GM23338 (cell line): ENCODE data around the gene ARHGEF10L. TPM values are rescaled to one million over a fixed set of nuclear protein-coding genes. Genes with fewer than 3 reads are reported as not detected.

Experiments
- ATAC-seq: fragments of 200-7000 bp; cut with Tn5 transposase; 3 replicates; pipeline ENCODE4 v1.9.1; 2020
- DNase-seq: peaks from one replicate; pipeline ENCODE4 v3.0.0-alpha.2; 2015; ENCODE audit warnings: low spot score
- H2AFZ ChIP-seq: fragments of 200-600 bp; sonication (generic); 2 replicates; pipeline ENCODE4 v1.8.0; 2016; ENCODE audit warnings: antibody characterized with exemption, mild to moderate bottlenecking, moderate library complexity
- H3F3A ChIP-seq: fragments of 200-600 bp; sonication (generic); replicated peaks from 2 replicates; pipeline ENCODE4 v1.8.0; 2017; ENCODE audit warnings: antibody characterized with exemption, mixed run types, low read depth
- H3K27ac ChIP-seq: fragments of 200-600 bp; sonication (generic); 2 replicates; pipeline ENCODE4 v1.6.1; 2016; ENCODE audit warnings: low read depth
- H3K27me3 ChIP-seq: fragments of 200-600 bp; sonication (generic); 2 replicates; pipeline ENCODE4 v1.8.0; 2016; ENCODE audit warnings: mild to moderate bottlenecking, mixed run types, moderate library complexity; ENCODE audit not compliant: insufficient read depth
- H3K36me3 ChIP-seq: fragments of 200-600 bp; sonication (generic); 2 replicates; pipeline ENCODE4 v1.8.0; 2016; ENCODE audit warnings: mild to moderate bottlenecking; ENCODE audit not compliant: insufficient read depth
- H3K4me1 ChIP-seq: fragments of 200-600 bp; sonication (generic); 2 replicates; pipeline ENCODE4 v1.8.0; 2016; ENCODE audit warnings: mild to moderate bottlenecking, moderate library complexity; ENCODE audit not compliant: insufficient read depth
- H3K4me2 ChIP-seq: fragments of 200-600 bp; sonication (generic); 2 replicates; pipeline ENCODE4 v1.7.1; 2017; ENCODE audit warnings: mixed run types
- H3K4me3 ChIP-seq: fragments of 200-600 bp; sonication (generic); 2 replicates; pipeline ENCODE4 v1.6.1; 2016; ENCODE audit warnings: mixed run types
- H3K79me2 ChIP-seq: fragments of 200-600 bp; sonication (generic); replicated peaks from 2 replicates; pipeline ENCODE4 v1.8.0; 2017; ENCODE audit warnings: mild to moderate bottlenecking; ENCODE audit not compliant: insufficient read depth
- H3K9me2 ChIP-seq: fragments of 200-600 bp; sonication (generic); 2 replicates; pipeline ENCODE4 v1.8.0; 2017; ENCODE audit not compliant: insufficient read depth
- H4K20me1 ChIP-seq: fragments of 200-600 bp; sonication (generic); replicated peaks from 2 replicates; pipeline ENCODE4 v1.8.0; 2017; ENCODE audit warnings: mild to moderate bottlenecking; ENCODE audit not compliant: insufficient read depth
- H3K27ac Mint-ChIP-seq: 2 replicates; pipeline ENCODE4 v1.8.0; 2020; ENCODE audit warnings: inconsistent platforms, mild to moderate bottlenecking, moderate library complexity, mixed read lengths
- H3K27me3 Mint-ChIP-seq: 3 replicates; pipeline ENCODE4 v1.8.0; 2022; ENCODE audit warnings: low read depth, mild to moderate bottlenecking, moderate library complexity, mixed read lengths, inconsistent platforms; ENCODE audit not compliant: insufficient read depth, poor library complexity
- H3K36me3 Mint-ChIP-seq: 3 replicates; pipeline ENCODE4 v1.8.0; 2021; ENCODE audit warnings: low read depth, mild to moderate bottlenecking, inconsistent platforms, moderate library complexity, mixed read lengths
- H3K4me1 Mint-ChIP-seq: 3 replicates; pipeline ENCODE4 v1.8.0; 2020; ENCODE audit warnings: mild to moderate bottlenecking, inconsistent platforms, mixed read lengths
- H3K4me3 Mint-ChIP-seq: 3 replicates; pipeline ENCODE4 v1.8.0; 2021; ENCODE audit warnings: moderate library complexity, mild to moderate bottlenecking, inconsistent platforms, mixed read lengths
- H3K9me3 Mint-ChIP-seq: 3 replicates; pipeline ENCODE4 v1.8.0; 2020; ENCODE audit warnings: moderate library complexity, mild to moderate bottlenecking, inconsistent platforms, mixed read lengths
- EZH2phosphoT487 ChIP-seq: fragments of 200-600 bp; sonication (generic); IDR thresholded peaks from one replicate; pipeline ENCODE4 v1.8.1; 2018; ENCODE audit warnings: antibody characterized with exemption; ENCODE audit not compliant: unreplicated experiment
- JUNB ChIP-seq: IDR thresholded peaks from one replicate; pipeline ENCODE4 v1.6.1; 2016; ENCODE audit warnings: antibody characterized with exemption; ENCODE audit not compliant: unreplicated experiment
- POLR2AphosphoS5 ChIP-seq: IDR thresholded peaks from 2 replicates; pipeline ENCODE4 v1.6.1; 2016; ENCODE audit warnings: antibody characterized with exemption, low read depth
- ZNF114 ChIP-seq: fragments of 250-450 bp; sonication (Bioruptor Pico); IDR thresholded peaks from 2 replicates; pipeline ENCODE4 v1.5.0; 2020; ENCODE audit warnings: mild to moderate bottlenecking, moderate library complexity
- ZNF462 ChIP-seq: fragments of 250-450 bp; sonication (Bioruptor Pico); IDR thresholded peaks from 2 replicates; pipeline ENCODE4 v1.5.0; 2020; ENCODE audit warnings: mild to moderate bottlenecking, moderate library complexity
- polyA plus RNA-seq: library from polyadenylated mRNA; unstranded; fragments of >200 nt; fragmentation: Nextera tagmentation; extraction: Ambion mirVana; gene quantifications from 2 replicates; pipeline ENCODE4 v1.2.1, GENCODE V29; 2016
- total RNA-seq: library from RNA; depleted of rRNA; stranded (reverse); fragments of >200 nt; shearing (Covaris generic); gene quantifications from 2 replicates; pipeline ENCODE4 v1.2.3, GENCODE V29; 2014
- TF ChIP-seq, protein P1 (sequence below), 2 experiments: fragments of 200-600 bp in 1 of 2; sonication (generic) in 1 of 2; conservative IDR thresholded peaks; 2 replicates each; pipeline versions ENCODE4 v1.5.1 to v1.6.1; 2016 to 2017; ENCODE audit warnings: antibody characterized with exemption in 2 of 2, low read depth in 2 of 2, mild to moderate bottlenecking in 2 of 2, moderate library complexity in 1 of 2

Gene ARHGEF10L
- total and polyA plus RNA-seq, 2 experiments from 2014 or later: 12.1 to 46.8 TPM

- peaks cover 74% of the 10 kb centered on the region for H3K79me2 ChIP-seq
Measured at GRCh38 chr1:17544776-17545350, 5.4 kb downstream of the ARHGEF10L start.

GRCh38 chr1:17545356-17545755 is 5.9 kb downstream of the ARHGEF10L start:
- Histone ChIP-seq H4K20me1 (no peaks in the 10 kb centered on the region), H3K4me3 (no peak overlapping the region), H3K36me3 (no peaks in the 10 kb centered on the region), H3K4me2 (no peak overlapping the region), H3K79me2 (peaks cover 79% of the 10 kb centered on the region), H3K9me2 (no peaks in the 10 kb centered on the region), H3F3A (peaks cover 35% of the 10 kb centered on the region), H3K4me1 (peaks cover 77% of the 10 kb centered on the region), H3K27ac (0 out of 2 replicates have a peak overlapping the region, but pooled peaks have one; percentile 73), H2AFZ (no peak overlapping the region), H3K27me3 (no peaks in the 10 kb centered on the region)
- DNase-seq (no peak), ATAC-seq (no peak)
- H3K27me3 Mint-ChIP-seq: peaks cover 12% of the 10 kb centered on the region
- H3K27ac Mint-ChIP-seq: peak overlapping the region; percentile 80
- peaks cover 2% of the 10 kb centered on the region; the same call in 1 of the 3 replicates for H3K9me3 Mint-ChIP-seq
- peaks cover 17% of the 10 kb centered on the region for H3K36me3 Mint-ChIP-seq
- H3K4me3 Mint-ChIP-seq: no peak overlapping the region
- no peak for TF ChIP-seq ZNF462 (CRISPR knock-in tag)
- TF ChIP-seq POLR2AphosphoS5: no peak
- no peak for TF ChIP-seq ZNF114
- TF ChIP-seq EZH2phosphoT487: no peak
- TF ChIP-seq, protein P1, sequence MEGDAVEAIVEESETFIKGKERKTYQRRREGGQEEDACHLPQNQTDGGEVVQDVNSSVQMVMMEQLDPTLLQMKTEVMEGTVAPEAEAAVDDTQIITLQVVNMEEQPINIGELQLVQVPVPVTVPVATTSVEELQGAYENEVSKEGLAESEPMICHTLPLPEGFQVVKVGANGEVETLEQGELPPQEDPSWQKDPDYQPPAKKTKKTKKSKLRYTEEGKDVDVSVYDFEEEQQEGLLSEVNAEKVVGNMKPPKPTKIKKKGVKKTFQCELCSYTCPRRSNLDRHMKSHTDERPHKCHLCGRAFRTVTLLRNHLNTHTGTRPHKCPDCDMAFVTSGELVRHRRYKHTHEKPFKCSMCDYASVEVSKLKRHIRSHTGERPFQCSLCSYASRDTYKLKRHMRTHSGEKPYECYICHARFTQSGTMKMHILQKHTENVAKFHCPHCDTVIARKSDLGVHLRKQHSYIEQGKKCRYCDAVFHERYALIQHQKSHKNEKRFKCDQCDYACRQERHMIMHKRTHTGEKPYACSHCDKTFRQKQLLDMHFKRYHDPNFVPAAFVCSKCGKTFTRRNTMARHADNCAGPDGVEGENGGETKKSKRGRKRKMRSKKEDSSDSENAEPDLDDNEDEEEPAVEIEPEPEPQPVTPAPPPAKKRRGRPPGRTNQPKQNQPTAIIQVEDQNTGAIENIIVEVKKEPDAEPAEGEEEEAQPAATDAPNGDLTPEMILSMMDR (conservative IDR thresholded peaks at IDR 0.05; ENCODE audit: low read depth in 2 of 2): no peak
- H3K4me1 Mint-ChIP-seq: peaks cover 68% of the 10 kb centered on the region

More at GRCh38 chr1:17544776-17545350, 5.4 kb downstream of the ARHGEF10L start:
- 0 out of 2 replicates have a peak overlapping the region, but pooled peaks have one; percentile 73 for H3K27ac ChIP-seq
- peaks cover 2% of the 10 kb centered on the region; the same call in 1 of the 3 replicates for H3K9me3 Mint-ChIP-seq
- H3K4me3 Mint-ChIP-seq: no peak overlapping the region
- DNase-seq (no peak), ATAC-seq (no peak)
- H3K4me3 ChIP-seq: no peak overlapping the region
- no peaks in the 10 kb centered on the region for H3K36me3 ChIP-seq
- H3K9me2 ChIP-seq: no peaks in the 10 kb centered on the region
- H3K27me3 ChIP-seq: no peaks in the 10 kb centered on the region
- peaks cover 12% of the 10 kb centered on the region for H3K27me3 Mint-ChIP-seq
- H2AFZ ChIP-seq: no peak overlapping the region
- peaks cover 37% of the 10 kb centered on the region for H3F3A ChIP-seq
- H3K4me2 ChIP-seq: no peak overlapping the region
- no peaks in the 10 kb centered on the region for H4K20me1 ChIP-seq
- peak overlapping the region; percentile 80 for H3K27ac Mint-ChIP-seq
- H3K36me3 Mint-ChIP-seq: peaks cover 17% of the 10 kb centered on the region
- peaks cover 72% of the 10 kb centered on the region for H3K4me1 ChIP-seq
- no peak for TF ChIP-seq JUNB
- peaks cover 63% of the 10 kb centered on the region for H3K4me1 Mint-ChIP-seq
